Neural progenitor cell (in vitro differentiated cells): Measurements from ENCODE around the gene SAMHD1. TPM values are rescaled to one million over a fixed set of nuclear protein-coding genes. Genes with fewer than 3 reads are reported as not detected.

Source experiments
- DNase-seq: peaks from one replicate; pipeline ENCODE4 v3.0.0-alpha.2; 2016; ENCODE audit warnings: low spot score
- H2AFZ ChIP-seq: fragments of 200-600 bp; sonication (generic); replicated peaks from 2 replicates; pipeline ENCODE4 v1.6.1; 2016; ENCODE audit warnings: antibody characterized with exemption
- H3F3A ChIP-seq: fragments of 200-600 bp; sonication (generic); 2 replicates; pipeline ENCODE4 v1.6.1; 2016; ENCODE audit warnings: antibody characterized with exemption, low read depth
- H3K27ac ChIP-seq: fragments of 200-600 bp; sonication (generic); 2 replicates; pipeline ENCODE4 v1.5.1; 2016; ENCODE audit warnings: mild to moderate bottlenecking
- H3K27me3 ChIP-seq: fragments of 200-600 bp; sonication (generic); 2 replicates; pipeline ENCODE4 v1.6.1; 2016; ENCODE audit warnings: mild to moderate bottlenecking, moderate library complexity
- H3K36me3 ChIP-seq: fragments of 200-600 bp; sonication (generic); 2 replicates; pipeline ENCODE4 v1.5.1; 2016
- H3K4me1 ChIP-seq: fragments of 200-600 bp; sonication (generic); 2 replicates; pipeline ENCODE4 v1.6.1; 2016; ENCODE audit warnings: mixed run types
- H3K4me2 ChIP-seq: fragments of 200-600 bp; sonication (generic); 2 replicates; pipeline ENCODE4 v1.6.1; 2016
- H3K4me3 ChIP-seq: fragments of 200-600 bp; sonication (generic); 2 replicates; pipeline ENCODE4 v1.5.1; 2016
- H3K79me2 ChIP-seq: fragments of 200-600 bp; sonication (generic); 2 replicates; pipeline ENCODE4 v1.6.1; 2016; ENCODE audit warnings: low read depth
- H3K9ac ChIP-seq: fragments of 200-600 bp; sonication (generic); 2 replicates; pipeline ENCODE4 v1.6.1; 2016
- H3K9me3 ChIP-seq: fragments of 200-600 bp; sonication (generic); 2 replicates; pipeline ENCODE4 v1.5.1; 2016; ENCODE audit warnings: low read depth
- H4K20me1 ChIP-seq: fragments of 200-600 bp; sonication (generic); 2 replicates; pipeline ENCODE4 v1.6.1; 2016; ENCODE audit warnings: low read depth
- H3K27ac Mint-ChIP-seq: 3 replicates; pipeline ENCODE4 v1.8.0; 2021; ENCODE audit warnings: mixed read lengths
- H3K27me3 Mint-ChIP-seq: 2 replicates; pipeline ENCODE4 v1.8.0; 2022; ENCODE audit warnings: low read depth, mild to moderate bottlenecking, inconsistent platforms, moderate library complexity, mixed read lengths; ENCODE audit not compliant: insufficient read depth
- H3K36me3 Mint-ChIP-seq: 3 replicates; pipeline ENCODE4 v1.8.0; 2021; ENCODE audit warnings: mixed read lengths
- H3K4me1 Mint-ChIP-seq: 3 replicates; pipeline ENCODE4 v1.8.0; 2021; ENCODE audit warnings: mixed read lengths
- H3K4me3 Mint-ChIP-seq: 3 replicates; pipeline ENCODE4 v1.8.0; 2021; ENCODE audit warnings: mild to moderate bottlenecking, moderate library complexity, mixed read lengths
- H3K9me3 Mint-ChIP-seq: 3 replicates; pipeline ENCODE4 v1.8.0; 2020; ENCODE audit warnings: mixed read lengths
- EZH2 ChIP-seq: fragments of 200-600 bp; sonication (generic); IDR thresholded peaks from 2 replicates; pipeline ENCODE4 v1.6.1; 2017; ENCODE audit warnings: antibody characterized with exemption, mild to moderate bottlenecking, moderate library complexity
- EZH2phosphoT487 ChIP-seq: fragments of 200-600 bp; sonication (generic); IDR thresholded peaks from 2 replicates; pipeline ENCODE4 v1.6.1; 2017; ENCODE audit warnings: antibody characterized with exemption
- total RNA-seq: library from RNA; depleted of rRNA; stranded (reverse); fragments of >200 nt; gene quantifications from 2 replicates; pipeline ENCODE4 v1.2.3, GENCODE V29; 2015; ENCODE audit warnings: low replicate concordance
- TF ChIP-seq, protein P1 (sequence below): fragments of 200-600 bp; sonication (generic); IDR thresholded peaks from 2 replicates; pipeline ENCODE4 v1.5.1; 2017; ENCODE audit warnings: antibody characterized with exemption, mild to moderate bottlenecking

Gene SAMHD1
- total RNA-seq, 1 donor from 2014 or later, result 29.0 TPM

DNA sequence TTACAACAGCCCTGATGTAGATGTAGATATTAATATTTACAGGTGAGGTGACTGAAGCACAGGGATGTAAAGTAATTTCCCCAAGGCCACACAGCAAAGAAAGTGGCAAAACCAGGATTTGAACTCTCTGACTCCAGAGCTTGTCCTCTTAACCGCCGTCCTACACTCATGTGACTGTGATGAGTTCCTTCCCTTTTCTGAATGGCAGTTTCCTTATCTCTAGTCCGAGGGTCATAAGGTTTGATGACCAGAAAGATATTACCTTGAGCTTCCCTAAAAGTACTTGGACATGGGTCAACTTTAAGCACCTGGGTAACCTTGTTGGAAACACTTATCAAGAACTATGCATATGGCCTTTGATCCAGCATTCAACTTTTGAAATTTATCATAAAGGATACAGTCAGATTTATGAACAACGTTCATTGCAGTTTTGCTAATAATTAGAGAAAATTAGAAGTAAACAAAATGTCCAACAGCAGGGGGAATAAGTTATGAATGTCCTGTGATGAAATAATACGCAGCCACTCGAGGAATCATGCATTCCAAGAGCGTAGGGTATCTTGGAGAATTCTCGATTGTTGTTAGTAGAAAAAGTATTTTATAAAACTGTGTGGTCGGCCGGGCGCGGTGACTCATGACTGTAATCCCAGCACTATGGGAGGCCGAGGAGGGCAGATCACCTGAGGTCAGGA is 77.9 kb downstream of the SAMHD1 start:
- Mint-ChIP-seq H3K36me3 (no peaks in the 10 kb centered on the region), H3K27me3 (peaks cover 9% of the 10 kb centered on the region), H3K27ac (no peak overlapping the region), H3K9me3 (no peaks in the 10 kb centered on the region), H3K4me1 (peaks cover 4% of the 10 kb centered on the region), H3K4me3 (no peak overlapping the region)
- Histone ChIP-seq H2AFZ (no peak overlapping the region), H3K4me3 (no peak overlapping the region), H3K4me2 (no peak overlapping the region), H3K27ac (no peak overlapping the region), H3K9me3 (no peaks in the 10 kb centered on the region), H3K27me3 (no peaks in the 10 kb centered on the region), H3K4me1 (no peaks in the 10 kb centered on the region), H3K9ac (no peak overlapping the region), H3K36me3 (no peaks in the 10 kb centered on the region), H4K20me1 (no peaks in the 10 kb centered on the region), H3F3A (no peaks in the 10 kb centered on the region), H3K79me2 (no peaks in the 10 kb centered on the region)
- TF ChIP-seq, protein P1, sequence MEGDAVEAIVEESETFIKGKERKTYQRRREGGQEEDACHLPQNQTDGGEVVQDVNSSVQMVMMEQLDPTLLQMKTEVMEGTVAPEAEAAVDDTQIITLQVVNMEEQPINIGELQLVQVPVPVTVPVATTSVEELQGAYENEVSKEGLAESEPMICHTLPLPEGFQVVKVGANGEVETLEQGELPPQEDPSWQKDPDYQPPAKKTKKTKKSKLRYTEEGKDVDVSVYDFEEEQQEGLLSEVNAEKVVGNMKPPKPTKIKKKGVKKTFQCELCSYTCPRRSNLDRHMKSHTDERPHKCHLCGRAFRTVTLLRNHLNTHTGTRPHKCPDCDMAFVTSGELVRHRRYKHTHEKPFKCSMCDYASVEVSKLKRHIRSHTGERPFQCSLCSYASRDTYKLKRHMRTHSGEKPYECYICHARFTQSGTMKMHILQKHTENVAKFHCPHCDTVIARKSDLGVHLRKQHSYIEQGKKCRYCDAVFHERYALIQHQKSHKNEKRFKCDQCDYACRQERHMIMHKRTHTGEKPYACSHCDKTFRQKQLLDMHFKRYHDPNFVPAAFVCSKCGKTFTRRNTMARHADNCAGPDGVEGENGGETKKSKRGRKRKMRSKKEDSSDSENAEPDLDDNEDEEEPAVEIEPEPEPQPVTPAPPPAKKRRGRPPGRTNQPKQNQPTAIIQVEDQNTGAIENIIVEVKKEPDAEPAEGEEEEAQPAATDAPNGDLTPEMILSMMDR, result no peak
- TF ChIP-seq EZH2phosphoT487 (no peak), EZH2 (no peak)
- no peak for DNase-seq

DNA sequence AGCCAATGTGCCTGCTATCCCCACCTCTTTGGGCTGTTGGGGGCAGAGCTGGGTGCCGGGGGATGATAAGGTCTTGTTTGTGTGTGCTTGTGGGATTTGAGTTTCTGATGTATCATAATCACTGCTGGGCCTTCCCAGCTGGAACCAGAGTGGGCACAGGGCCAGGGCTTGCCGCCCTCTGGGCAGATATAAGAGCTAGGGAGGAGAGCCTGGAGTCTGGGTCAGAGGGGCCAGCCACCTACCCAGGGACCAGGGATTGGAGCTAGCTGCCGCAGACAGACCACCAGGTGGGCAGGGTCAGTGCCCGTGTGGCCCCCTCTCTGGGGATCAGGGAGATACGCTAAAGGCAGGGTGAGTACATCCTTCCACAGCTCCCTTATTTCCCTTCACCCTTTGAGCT is 78.7 kb downstream of the SAMHD1 start:
- H3K36me3 ChIP-seq, result no peaks in the 10 kb centered on the region
- H3K4me2 ChIP-seq, result no peak overlapping the region
- TF ChIP-seq EZH2, result no peak
- TF ChIP-seq, protein P1, result no peak
- TF ChIP-seq EZH2phosphoT487, result no peak
- no peaks in the 10 kb centered on the region for H3K4me1 ChIP-seq
- no peaks in the 10 kb centered on the region for H4K20me1 ChIP-seq
- H3K79me2 ChIP-seq, result no peaks in the 10 kb centered on the region
- H3K27me3 ChIP-seq, result no peaks in the 10 kb centered on the region
- Mint-ChIP-seq H3K4me1 (peaks cover 4% of the 10 kb centered on the region), H3K4me3 (no peak overlapping the region), H3K27ac (no peak overlapping the region), H3K27me3 (peaks cover 9% of the 10 kb centered on the region), H3K36me3 (no peaks in the 10 kb centered on the region), H3K9me3 (no peaks in the 10 kb centered on the region)
- no peak overlapping the region for H3K9ac ChIP-seq
- DNase-seq, result no peak
- H3F3A ChIP-seq, result no peaks in the 10 kb centered on the region
- H3K4me3 ChIP-seq, result no peak overlapping the region
- H3K27ac ChIP-seq, result no peak overlapping the region
- no peak overlapping the region for H2AFZ ChIP-seq
- H3K9me3 ChIP-seq, result no peaks in the 10 kb centered on the region

DNA sequence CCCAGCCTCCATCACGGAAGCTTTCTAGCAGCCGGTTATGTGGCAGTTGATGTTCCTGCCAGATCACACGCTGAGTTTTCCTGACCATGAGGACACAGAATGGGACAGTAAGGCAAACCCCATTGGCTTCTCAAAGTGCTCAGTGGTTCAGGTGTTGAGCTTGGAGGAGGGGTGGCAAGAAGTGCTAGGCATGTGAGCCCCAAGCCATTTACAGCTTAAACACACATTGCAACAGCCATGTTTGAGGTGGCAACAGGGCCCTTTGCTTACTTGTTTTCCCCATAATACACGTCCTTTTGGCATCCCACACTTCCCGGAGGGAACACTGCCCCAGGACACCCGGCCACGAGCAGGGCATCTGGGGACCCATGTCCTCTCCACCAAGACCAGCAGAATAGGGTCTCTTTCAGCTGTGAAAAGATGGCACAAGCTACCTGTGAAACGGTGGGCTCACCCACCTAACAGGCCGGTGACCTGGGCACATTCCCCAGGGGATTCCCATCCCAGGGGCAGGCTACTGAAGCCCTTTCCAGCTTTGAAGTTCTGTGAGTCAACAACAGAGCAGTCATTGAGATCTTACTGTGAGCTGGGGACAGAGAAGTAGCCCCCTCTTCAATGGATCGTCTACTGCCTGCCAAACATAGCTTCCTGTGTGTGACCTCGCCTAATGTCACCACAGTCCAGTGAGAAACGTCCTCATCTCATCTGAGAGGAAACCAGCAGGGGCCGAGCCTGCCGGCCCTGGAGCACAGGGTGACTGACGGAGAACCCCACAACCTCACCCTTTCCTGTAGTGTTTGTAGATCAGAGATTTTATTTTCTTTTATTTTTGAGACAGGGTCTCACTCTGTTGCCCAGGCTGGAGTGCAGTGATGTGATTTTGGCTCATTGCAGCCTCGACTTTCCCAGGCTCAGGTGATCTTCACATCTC is 79.6 kb downstream of the SAMHD1 start:
- H3K27ac Mint-ChIP-seq, result no peak overlapping the region
- H3K4me1 Mint-ChIP-seq, result peaks cover 4% of the 10 kb centered on the region
- TF ChIP-seq, protein P1, result no peak
- TF ChIP-seq EZH2phosphoT487 (no peak), EZH2 (no peak)

More for the DNA sequence above, 79.6 kb downstream of the SAMHD1 start:
- Histone ChIP-seq H3K79me2 (no peaks in the 10 kb centered on the region), H3K4me2 (no peak overlapping the region), H3K27ac (no peak overlapping the region), H3K4me1 (no peaks in the 10 kb centered on the region), H4K20me1 (no peaks in the 10 kb centered on the region), H3F3A (no peaks in the 10 kb centered on the region), H3K4me3 (no peak overlapping the region), H3K9me3 (no peaks in the 10 kb centered on the region), H2AFZ (no peak overlapping the region), H3K27me3 (no peaks in the 10 kb centered on the region), H3K9ac (no peak overlapping the region), H3K36me3 (no peaks in the 10 kb centered on the region)
- H3K36me3 Mint-ChIP-seq, result no peaks in the 10 kb centered on the region
- H3K27me3 Mint-ChIP-seq, result peaks cover 7% of the 10 kb centered on the region
- DNase-seq, result no peak
- H3K9me3 Mint-ChIP-seq, result no peaks in the 10 kb centered on the region
- no peak overlapping the region for H3K4me3 Mint-ChIP-seq
